ENCODE data around the gene ZKSCAN3.

DNA sequence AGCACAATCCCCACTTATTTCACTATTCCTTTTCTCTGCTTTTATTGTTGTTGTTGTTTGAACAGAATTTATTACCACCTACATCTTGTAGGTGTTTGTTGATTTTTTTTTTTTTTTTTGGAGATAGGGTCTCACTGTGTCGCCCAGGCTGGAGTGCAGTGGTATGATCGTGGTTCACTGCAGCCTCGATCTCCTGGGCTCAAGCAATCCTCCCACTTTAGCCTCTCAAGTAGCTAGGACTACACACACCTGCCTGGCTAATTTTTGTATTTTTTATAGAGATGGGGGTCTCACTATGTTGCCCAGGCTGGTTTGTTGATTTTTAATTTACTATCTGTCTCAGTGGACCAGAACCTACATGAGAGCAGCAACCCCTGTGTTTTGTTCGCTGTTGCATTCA is 46.2 kb downstream of the ZKSCAN3 start:
- TF ChIP-seq CHD2 (IDR thresholded peaks at IDR 0.05; ENCODE audit: low read length, partially characterized antibody) (no peak), CTCF (IDR thresholded peaks at IDR 0.05) (no peak), RNF2 (IDR thresholded peaks at IDR 0.05; ENCODE audit: borderline replicate concordance, low read depth) (no peak), RAD21 (conservative IDR thresholded peaks at IDR 0.05 in 1 of 2, IDR thresholded peaks at IDR 0.05 in 1 of 2) (no peak), E2F6 (IDR thresholded peaks at IDR 0.05; ENCODE audit: borderline replicate concordance, low read depth) (no peak), TFCP2L1 (CRISPR knock-in tag; IDR thresholded peaks at IDR 0.05) (no peak), MAX (IDR thresholded peaks at IDR 0.05) (no peak)

Data from A549 (cell line).